Subcutaneous abdominal adipose tissue (tissue), 5 donors: ENCODE measurements around the gene EIF4A3.
"Not testable (repeated sequence)": the region's sequence is repeated elsewhere in the genome, so short reads cannot be mapped to it uniquely, and the experiment has no call there.

Experiments
- H3K27ac ChIP-seq: one replicate; pipeline ENCODE4 v1.7.0; 2013; ENCODE audit warnings: low read depth, mild to moderate bottlenecking, inconsistent platforms, low read length, moderate library complexity
- H3K27me3 ChIP-seq, 5 donors: one replicate each; pipeline ENCODE4 v1.7.0; 2013; ENCODE audit warnings: low read length in 5 of 5, inconsistent platforms in 1 of 5; ENCODE audit not compliant: control insufficient read depth in 5 of 5, insufficient read depth in 4 of 5
- H3K36me3 ChIP-seq, 5 donors: one replicate each; pipeline ENCODE4 v1.7.0; 2013; ENCODE audit warnings: low read length in 5 of 5; ENCODE audit not compliant: control insufficient read depth in 5 of 5, insufficient read depth in 5 of 5
- H3K4me1 ChIP-seq, 5 donors: one replicate each; pipeline ENCODE4 v1.7.0; 2013; ENCODE audit warnings: low read length in 5 of 5, mild to moderate bottlenecking in 3 of 5, moderate library complexity in 1 of 5; ENCODE audit not compliant: control insufficient read depth in 5 of 5, insufficient read depth in 5 of 5
- H3K4me3 ChIP-seq, 5 donors: one replicate each; pipeline ENCODE4 v1.7.0; 2013; ENCODE audit warnings: low read length in 5 of 5, low read depth in 1 of 5
- H3K9ac ChIP-seq, 5 donors: one replicate each; pipeline ENCODE4 v1.7.0; 2013; ENCODE audit warnings: low read length in 5 of 5, mild to moderate bottlenecking in 4 of 5, moderate library complexity in 3 of 5
- H3K9me3 ChIP-seq, 5 donors: one replicate each; pipeline ENCODE4 v1.7.0; 2013; ENCODE audit warnings: low read length in 5 of 5; ENCODE audit not compliant: control insufficient read depth in 5 of 5
- donor health status: healthy.
- donor health status: healthy.
- donor health status: healthy.
- donor health status: healthy.
- donor health status: healthy.

Gene EIF4A3

GRCh38 chr17:80158846-80159245, 11.9 kb upstream of the EIF4A3 start:
- H3K9ac ChIP-seq = no peak overlapping the region
- H3K27me3 ChIP-seq = peaks cover 0 to 15% (median 9%) of the 10 kb centered on the region in 5 donors
- H3K27ac ChIP-seq = no peak overlapping the region
- H3K4me1 ChIP-seq = peaks cover 0 to 3% (median 0%) of the 10 kb centered on the region in 5 donors
- peaks cover 0 to 4% (median 0%) of the 10 kb centered on the region in 5 donors for H3K9me3 ChIP-seq
- H3K36me3 ChIP-seq = no peaks in the 10 kb centered on the region
- H3K4me3 ChIP-seq = no peak overlapping the region

- not testable (repeated sequence) for H3K9ac ChIP-seq, H3K4me1 ChIP-seq, H3K4me3 ChIP-seq, H3K36me3 ChIP-seq, H3K27me3 ChIP-seq, H3K9me3 ChIP-seq, H3K27ac ChIP-seq
Observed at GRCh38 chr17:80155600-80155999, 8.7 kb upstream of the EIF4A3 start.

GRCh38 chr17:80154166-80154565, 7.2 kb upstream of the EIF4A3 start:
- H3K9me3 ChIP-seq = peaks cover 0 to 4% (median 0%) of the 10 kb centered on the region in 5 donors
- H3K4me3 ChIP-seq = no peak overlapping the region

GRCh38 chr17:80153004-80153403, 6.1 kb upstream of the EIF4A3 start:
- Histone ChIP-seq H3K4me3 (no peak overlapping the region), H3K27ac (no peak overlapping the region), H3K9ac (no peak overlapping the region), H3K36me3 (no peaks in the 10 kb centered on the region), H3K4me1 (peaks cover 0 to 5% (median 4%) of the 10 kb centered on the region in 5 donors), H3K27me3 (no peaks in the 10 kb centered on the region), H3K9me3 (peaks cover 0 to 4% (median 0%) of the 10 kb centered on the region in 5 donors)

More at GRCh38 chr17:80154166-80154565, 7.2 kb upstream of the EIF4A3 start:
- Histone ChIP-seq H3K4me1 (no peaks in the 10 kb centered on the region), H3K36me3 (no peaks in the 10 kb centered on the region), H3K27me3 (no peaks in the 10 kb centered on the region), H3K27ac (no peak overlapping the region), H3K9ac (no peak overlapping the region)

- no peaks in the 10 kb centered on the region for H3K36me3 ChIP-seq
- peaks cover 0 to 4% (median 0%) of the 10 kb centered on the region in 5 donors for H3K9me3 ChIP-seq
- no peaks in the 10 kb centered on the region for H3K27me3 ChIP-seq
- no peak overlapping the region for H3K4me3 ChIP-seq
- peaks cover under 1 to 8% (median 7%) of the 10 kb centered on the region in 5 donors for H3K4me1 ChIP-seq
- no peak overlapping the region for H3K27ac ChIP-seq
- H3K9ac ChIP-seq = no peak overlapping the region
Observed at GRCh38 chr17:80152081-80152702, 5.3 kb upstream of the EIF4A3 start.

GRCh38 chr17:80151333-80151732, 4.4 kb upstream of the EIF4A3 start:
- Histone ChIP-seq H3K27ac (no peak overlapping the region), H3K4me1 (peaks cover 2 to 10% (median 7%) of the 10 kb centered on the region in 5 donors), H3K27me3 (no peaks in the 10 kb centered on the region), H3K36me3 (no peaks in the 10 kb centered on the region), H3K9ac (no peak overlapping the region), H3K4me3 (no peak overlapping the region), H3K9me3 (peaks cover 0 to 4% (median 0%) of the 10 kb centered on the region in 5 donors)

- peak overlapping the region; percentile 84 for H3K27ac ChIP-seq
- H3K36me3 ChIP-seq = peaks cover 0 to 29% (median 25%) of the 10 kb centered on the region in 5 donors
- H3K27me3 ChIP-seq = no peaks in the 10 kb centered on the region
- no peaks in the 10 kb centered on the region for H3K9me3 ChIP-seq
- peaks cover 8 to 29% (median 26%) of the 10 kb centered on the region in 5 donors for H3K4me1 ChIP-seq
- peak overlapping the region; percentile 82 to 96 (median 88) for H3K4me3 ChIP-seq
- H3K9ac ChIP-seq = peak overlapping the region; percentile 68 to 88 (median 82)
Observed at GRCh38 chr17:80146121-80147034, 550 bp downstream of the EIF4A3 start.

- H3K4me1 ChIP-seq = peaks cover 8 to 29% (median 26%) of the 10 kb centered on the region in 5 donors
- peak overlapping the region; percentile 82 to 96 (median 88) for H3K4me3 ChIP-seq
- H3K27ac ChIP-seq = no peak overlapping the region
- peaks cover 0 to 37% (median 31%) of the 10 kb centered on the region in 5 donors for H3K36me3 ChIP-seq
- no peaks in the 10 kb centered on the region for H3K27me3 ChIP-seq
- peak overlapping the region; percentile 68 to 88 (median 82) for H3K9ac ChIP-seq
- H3K9me3 ChIP-seq = no peaks in the 10 kb centered on the region
Observed at GRCh38 chr17:80145076-80146075, 1.6 kb downstream of the EIF4A3 start.

- H3K36me3 ChIP-seq = peaks cover 5 to 62% (median 55%) of the 10 kb centered on the region in 5 donors
- H3K9me3 ChIP-seq = no peaks in the 10 kb centered on the region
- no peak overlapping the region for H3K4me3 ChIP-seq
- H3K4me1 ChIP-seq = peaks cover 8 to 23% (median 21%) of the 10 kb centered on the region in 5 donors
- no peak overlapping the region for H3K9ac ChIP-seq
- no peaks in the 10 kb centered on the region for H3K27me3 ChIP-seq
- H3K27ac ChIP-seq = no peak overlapping the region
Observed at GRCh38 chr17:80142929-80143328, 4.0 kb downstream of the EIF4A3 start.
